Smooth muscle cell (in vitro differentiated cells): Measurements from ENCODE around the gene PACS2. TPM values are rescaled to one million over a fixed set of nuclear protein-coding genes. Genes with fewer than 3 reads are reported as not detected.

Experiments
- DNase-seq: peaks from one replicate; lab custom pipeline; 2025; ENCODE audit not compliant: unreplicated experiment; lab: John Stamatoyannopoulos, UW
- H2AFZ ChIP-seq: fragments of 200-600 bp; sonication (generic); 2 replicates; pipeline ENCODE4 v1.6.0; 2016; ENCODE audit warnings: antibody characterized with exemption, low read depth, mild to moderate bottlenecking
- H3F3A ChIP-seq: fragments of 200-600 bp; sonication (generic); 2 replicates; pipeline ENCODE4 v1.6.0; 2017; ENCODE audit warnings: antibody characterized with exemption, low read depth
- H3K27ac ChIP-seq: fragments of 200-600 bp; sonication (generic); 2 replicates; pipeline ENCODE4 v1.5.1; 2016; ENCODE audit warnings: low read depth, mild to moderate bottlenecking
- H3K27me3 ChIP-seq: fragments of 200-600 bp; sonication (generic); 2 replicates; pipeline ENCODE4 v1.6.1; 2016; ENCODE audit warnings: low read depth, mild to moderate bottlenecking
- H3K36me3 ChIP-seq: fragments of 200-600 bp; sonication (generic); 2 replicates; pipeline ENCODE4 v1.5.1; 2016; ENCODE audit warnings: low read depth
- H3K4me1 ChIP-seq: fragments of 200-600 bp; sonication (generic); 2 replicates; pipeline ENCODE4 v1.5.1; 2016; ENCODE audit warnings: low read depth
- H3K4me2 ChIP-seq: fragments of 200-600 bp; sonication (generic); 2 replicates; pipeline ENCODE4 v1.6.0; 2016; ENCODE audit warnings: mild to moderate bottlenecking
- H3K4me3 ChIP-seq: fragments of 200-600 bp; sonication (generic); 2 replicates; pipeline ENCODE4 v1.5.1; 2016; ENCODE audit warnings: mild to moderate bottlenecking
- H3K79me2 ChIP-seq: fragments of 200-600 bp; sonication (generic); 2 replicates; pipeline ENCODE4 v1.6.0; 2016; ENCODE audit warnings: low read depth, mild to moderate bottlenecking
- H3K9ac ChIP-seq: fragments of 200-600 bp; sonication (generic); 2 replicates; pipeline ENCODE4 v1.6.0; 2016; ENCODE audit warnings: low read depth
- H3K9me3 ChIP-seq: fragments of 200-600 bp; sonication (generic); replicated peaks from 2 replicates; pipeline ENCODE4 v1.5.1; 2016; ENCODE audit warnings: low read depth
- H4K20me1 ChIP-seq: fragments of 200-600 bp; sonication (generic); 2 replicates; pipeline ENCODE4 v1.6.0; 2016; ENCODE audit warnings: low read depth
- WGBS: methylation state at CpG from one replicate; pipeline ENCODE4 v1.1.7; 2016; ENCODE audit warnings: low lambda C conversion rate; 5-methylcytosine and 5-hydroxymethylcytosine counted together
- polyA plus RNA-seq: library from polyadenylated mRNA; unstranded; fragments of >200 nt; fragmentation: Nextera tagmentation; extraction: Ambion mirVana; gene quantifications from 2 replicates; pipeline ENCODE4 v1.2.1, GENCODE V29; 2016
- total RNA-seq: library from RNA; depleted of rRNA; stranded (reverse); fragments of >200 nt; gene quantifications from 2 replicates; pipeline ENCODE4 v1.2.3, GENCODE V29; 2014
- TF ChIP-seq, protein P1 (sequence below): fragments of 200-600 bp; sonication (generic); IDR thresholded peaks from 2 replicates; pipeline ENCODE4 v1.5.1; 2017; ENCODE audit warnings: borderline replicate concordance, mild to moderate bottlenecking, antibody characterized with exemption; ENCODE audit not compliant: insufficient read depth, poor library complexity, severe bottlenecking

PACS2 gene
- total and polyA plus RNA-seq, 2 experiments from 2014 or later: 36.9 to 49.1 TPM

DNA sequence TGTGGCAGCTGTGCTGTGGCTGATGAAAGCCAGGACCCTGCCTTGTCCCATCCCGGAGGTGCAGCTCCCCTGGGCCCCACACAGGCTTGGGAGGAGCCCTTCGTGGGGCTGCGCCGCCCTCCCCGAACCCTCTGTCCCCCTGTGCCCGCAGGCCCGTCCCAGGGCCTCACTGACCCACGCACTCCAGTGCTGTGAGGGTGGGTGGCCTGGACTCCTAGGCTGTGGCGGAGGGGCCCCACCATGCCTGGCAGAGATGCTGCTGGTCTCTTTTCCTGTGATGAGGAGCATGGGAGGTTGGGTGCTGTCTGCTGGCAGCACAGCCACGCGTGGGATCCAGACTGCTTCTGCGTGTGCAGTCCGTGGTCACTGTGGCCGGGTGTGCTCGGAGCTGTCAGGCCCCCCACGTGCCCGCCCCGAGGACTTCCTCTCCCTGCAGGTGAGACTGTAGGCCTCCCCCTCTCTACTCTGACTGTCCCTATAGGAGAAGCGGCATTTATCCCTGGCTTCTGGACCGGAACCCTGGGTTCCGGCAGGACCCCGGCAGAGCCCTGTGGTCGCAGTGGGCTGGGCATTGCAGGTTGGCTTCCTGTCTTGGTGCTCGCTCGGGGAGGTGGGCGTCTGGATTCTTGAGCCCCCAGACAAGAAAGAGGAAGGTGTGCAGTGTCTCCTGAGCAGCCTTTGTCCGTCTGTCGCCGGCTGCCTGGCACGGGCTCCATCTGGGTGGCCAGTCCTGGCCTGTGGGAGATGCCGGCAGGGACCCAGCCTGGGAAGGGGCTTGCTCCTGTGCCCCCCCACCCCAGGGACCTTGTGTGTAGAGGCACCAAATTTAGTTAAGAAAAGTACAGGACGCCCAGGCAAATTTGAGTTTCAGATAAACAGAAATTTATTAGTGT is 107.4 kb downstream of the PACS2 start:
- H3K4me3 ChIP-seq: no peak overlapping the region
- no peaks in the 10 kb centered on the region for H3K36me3 ChIP-seq
- H3K4me2 ChIP-seq: no peak overlapping the region
- H2AFZ ChIP-seq: no peak overlapping the region
- no peaks in the 10 kb centered on the region for H3K27me3 ChIP-seq
- no peak overlapping the region for H3K27ac ChIP-seq
- TF ChIP-seq, protein P1, sequence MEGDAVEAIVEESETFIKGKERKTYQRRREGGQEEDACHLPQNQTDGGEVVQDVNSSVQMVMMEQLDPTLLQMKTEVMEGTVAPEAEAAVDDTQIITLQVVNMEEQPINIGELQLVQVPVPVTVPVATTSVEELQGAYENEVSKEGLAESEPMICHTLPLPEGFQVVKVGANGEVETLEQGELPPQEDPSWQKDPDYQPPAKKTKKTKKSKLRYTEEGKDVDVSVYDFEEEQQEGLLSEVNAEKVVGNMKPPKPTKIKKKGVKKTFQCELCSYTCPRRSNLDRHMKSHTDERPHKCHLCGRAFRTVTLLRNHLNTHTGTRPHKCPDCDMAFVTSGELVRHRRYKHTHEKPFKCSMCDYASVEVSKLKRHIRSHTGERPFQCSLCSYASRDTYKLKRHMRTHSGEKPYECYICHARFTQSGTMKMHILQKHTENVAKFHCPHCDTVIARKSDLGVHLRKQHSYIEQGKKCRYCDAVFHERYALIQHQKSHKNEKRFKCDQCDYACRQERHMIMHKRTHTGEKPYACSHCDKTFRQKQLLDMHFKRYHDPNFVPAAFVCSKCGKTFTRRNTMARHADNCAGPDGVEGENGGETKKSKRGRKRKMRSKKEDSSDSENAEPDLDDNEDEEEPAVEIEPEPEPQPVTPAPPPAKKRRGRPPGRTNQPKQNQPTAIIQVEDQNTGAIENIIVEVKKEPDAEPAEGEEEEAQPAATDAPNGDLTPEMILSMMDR: no peak
- H4K20me1 ChIP-seq: peaks cover 58% of the 10 kb centered on the region
- no peaks in the 10 kb centered on the region for H3F3A ChIP-seq
- H3K79me2 ChIP-seq: peaks cover 65% of the 10 kb centered on the region
- peaks cover 13% of the 10 kb centered on the region for H3K4me1 ChIP-seq
- DNase-seq: no peak
- H3K9ac ChIP-seq: no peak overlapping the region
- H3K9me3 ChIP-seq: no peaks in the 10 kb centered on the region
- WGBS: 87% methylated on average over 28 of the region's 32 CpGs

DNA sequence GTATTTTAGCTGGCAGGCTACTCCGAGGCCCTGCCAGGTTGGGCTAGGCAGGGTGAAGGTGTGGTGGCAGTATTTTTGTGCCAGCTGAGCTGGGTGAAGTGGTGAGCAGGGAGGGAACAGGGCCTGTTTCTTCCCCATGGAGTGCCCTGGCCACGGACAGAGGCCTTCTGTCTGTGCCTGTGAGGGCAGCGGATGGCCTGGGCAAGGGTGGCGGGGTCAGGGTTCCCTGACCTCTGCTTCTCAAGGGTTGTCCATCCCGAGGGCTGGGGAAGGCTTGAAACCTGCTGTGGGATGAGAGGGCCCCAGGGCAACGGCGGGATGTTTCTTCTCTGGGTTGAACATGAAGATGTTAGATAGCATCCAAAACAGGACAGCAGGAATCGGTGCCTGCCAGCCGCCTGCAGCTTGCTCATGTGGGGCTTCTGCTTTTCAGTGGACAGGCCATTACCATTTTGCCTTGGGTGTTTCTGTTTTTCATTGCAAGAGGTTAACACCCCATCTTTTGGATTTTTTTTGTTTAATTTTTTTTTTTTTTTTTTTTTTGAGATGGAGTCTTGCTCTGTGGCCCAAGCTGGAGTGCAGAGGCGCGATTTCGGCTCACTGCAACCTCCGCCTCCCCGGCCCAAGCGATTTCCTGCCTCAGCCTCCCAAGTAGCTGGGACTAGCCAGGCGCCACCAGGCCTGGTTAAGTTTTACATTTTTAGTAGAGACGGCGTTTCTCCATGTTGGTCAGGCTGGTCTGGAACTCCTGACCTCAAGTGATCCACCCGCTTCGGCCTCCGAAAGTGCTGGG is 108.3 kb downstream of the PACS2 start:
- Histone ChIP-seq H3K4me3 (no peak overlapping the region), H2AFZ (no peak overlapping the region), H3K79me2 (peaks cover 72% of the 10 kb centered on the region), H3K9me3 (no peaks in the 10 kb centered on the region), H3K4me2 (no peak overlapping the region), H3K36me3 (no peaks in the 10 kb centered on the region), H3K27me3 (no peaks in the 10 kb centered on the region), H4K20me1 (peaks cover 62% of the 10 kb centered on the region), H3K9ac (no peak overlapping the region), H3K27ac (no peak overlapping the region), H3K4me1 (peaks cover 13% of the 10 kb centered on the region), H3F3A (no peaks in the 10 kb centered on the region)
- TF ChIP-seq, protein P1: no peak
- no peak for DNase-seq
- 87% methylated on average over 21 of the region's 21 CpGs for WGBS

- WGBS: 98% methylated on average over 21 of the region's 21 CpGs
- DNase-seq: no peak
- Histone ChIP-seq H3F3A (no peaks in the 10 kb centered on the region), H3K79me2 (peaks cover 80% of the 10 kb centered on the region), H3K27me3 (no peaks in the 10 kb centered on the region), H2AFZ (no peak overlapping the region), H3K4me1 (peaks cover 13% of the 10 kb centered on the region), H3K4me3 (no peak overlapping the region), H4K20me1 (peaks cover 70% of the 10 kb centered on the region), H3K27ac (no peak overlapping the region), H3K9me3 (no peaks in the 10 kb centered on the region), H3K4me2 (no peak overlapping the region), H3K9ac (no peak overlapping the region), H3K36me3 (no peaks in the 10 kb centered on the region)
- TF ChIP-seq, protein P1: no peak
These were observed 109.1 kb downstream of the PACS2 start for GRCh38 chr14:105423488-105424195.
